ENCODE data around the gene MAGI2. TPM values are rescaled to one million over a fixed set of nuclear protein-coding genes. Genes with fewer than 3 reads are reported as not detected.

MAGI2 gene
- total RNA-seq, 1 experiment from 2014 or later: 0.22 TPM

DNA sequence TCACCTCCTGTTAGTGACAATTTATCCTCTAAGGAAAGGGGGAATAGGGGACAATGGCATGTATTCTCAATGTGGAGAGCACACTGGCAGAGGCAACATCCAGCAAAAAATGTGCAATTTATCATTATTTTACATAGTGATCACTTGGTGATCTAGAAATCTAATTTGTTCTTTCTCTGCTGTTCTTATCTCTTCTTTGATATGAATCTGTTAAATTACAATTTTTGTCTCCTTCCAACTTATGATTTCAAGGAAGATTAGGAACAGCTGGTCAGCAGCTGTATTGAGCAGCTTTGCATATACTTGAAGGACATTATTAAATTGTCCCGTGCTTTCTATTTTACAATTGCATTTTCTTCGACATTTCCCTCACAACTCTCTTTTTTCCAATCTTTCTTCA lies 213.1 kb downstream of the MAGI2 start:
- RAD21 ChIA-PET (ENCODE audit: low non-redundant PET in 1 of 2, low total read pairs in 2 of 2, uncharacterized antibody in 2 of 2, unreplicated experiment in 2 of 2): no interaction called here
- no peak for ATAC-seq
- Histone ChIP-seq H3K4me1 (ENCODE audit: control insufficient read depth in 1 of 2, insufficient read depth in 2 of 2, low read length in 2 of 2) (no peaks in the 10 kb centered on the region), H3K9me2 (ENCODE audit: insufficient read depth) (no peaks in the 10 kb centered on the region), H2AFZ (ENCODE audit: low read depth, low read length, poor library complexity, severe bottlenecking) (no peak overlapping the region), H3K9me3 (ENCODE audit: control insufficient read depth in 1 of 2, insufficient read depth in 1 of 2, low read depth in 1 of 2, low read length in 2 of 2) (no peaks in the 10 kb centered on the region), H3K4me2 (ENCODE audit: low read length) (no peak overlapping the region), H4K20me1 (ENCODE audit: insufficient read depth) (no peaks in the 10 kb centered on the region), H3K27me3 (ENCODE audit: insufficient read depth, low read length) (no peaks in the 10 kb centered on the region), H3K9ac (ENCODE audit: low read length) (no peak overlapping the region), H3K27ac (ENCODE audit: low read depth, low read length) (no peak overlapping the region), H3K4me3 (replicated peaks in 1 of 2; ENCODE audit: low read depth in 1 of 2, low read length in 2 of 2) (no peak overlapping the region), H3K79me2 (ENCODE audit: insufficient read depth, low read length) (no peaks in the 10 kb centered on the region), H3K36me3 (ENCODE audit: control insufficient read depth in 1 of 2, insufficient read depth in 2 of 2, low read length in 2 of 2) (no peaks in the 10 kb centered on the region)
- intact Hi-C loops (cut with micrococcal nuclease): no loop called here
- CTCF ChIA-PET: no interaction called here
- DNase-seq (ENCODE audit: low read depth, low spot score): no peak
- BruUV-seq (replicated peaks): no TSS peak
- POLR2A ChIA-PET: no interaction called here
- no peak for TF ChIP-seq ELF1 (IDR thresholded peaks at IDR 0.05; ENCODE audit: borderline replicate concordance, low read depth)
- TF ChIP-seq EZH2phosphoT487 (IDR thresholded peaks at IDR 0.05; ENCODE audit: borderline replicate concordance): no peak
- TF ChIP-seq, protein P1, sequence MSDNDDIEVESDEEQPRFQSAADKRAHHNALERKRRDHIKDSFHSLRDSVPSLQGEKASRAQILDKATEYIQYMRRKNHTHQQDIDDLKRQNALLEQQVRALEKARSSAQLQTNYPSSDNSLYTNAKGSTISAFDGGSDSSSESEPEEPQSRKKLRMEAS (IDR thresholded peaks at IDR 0.05): no peak
- TF ChIP-seq SIN3A (IDR thresholded peaks at IDR 0.05; ENCODE audit: low read depth): no peak
- TF ChIP-seq EZH2 (IDR thresholded peaks at IDR 0.05): no peak
- TF ChIP-seq, protein P2, sequence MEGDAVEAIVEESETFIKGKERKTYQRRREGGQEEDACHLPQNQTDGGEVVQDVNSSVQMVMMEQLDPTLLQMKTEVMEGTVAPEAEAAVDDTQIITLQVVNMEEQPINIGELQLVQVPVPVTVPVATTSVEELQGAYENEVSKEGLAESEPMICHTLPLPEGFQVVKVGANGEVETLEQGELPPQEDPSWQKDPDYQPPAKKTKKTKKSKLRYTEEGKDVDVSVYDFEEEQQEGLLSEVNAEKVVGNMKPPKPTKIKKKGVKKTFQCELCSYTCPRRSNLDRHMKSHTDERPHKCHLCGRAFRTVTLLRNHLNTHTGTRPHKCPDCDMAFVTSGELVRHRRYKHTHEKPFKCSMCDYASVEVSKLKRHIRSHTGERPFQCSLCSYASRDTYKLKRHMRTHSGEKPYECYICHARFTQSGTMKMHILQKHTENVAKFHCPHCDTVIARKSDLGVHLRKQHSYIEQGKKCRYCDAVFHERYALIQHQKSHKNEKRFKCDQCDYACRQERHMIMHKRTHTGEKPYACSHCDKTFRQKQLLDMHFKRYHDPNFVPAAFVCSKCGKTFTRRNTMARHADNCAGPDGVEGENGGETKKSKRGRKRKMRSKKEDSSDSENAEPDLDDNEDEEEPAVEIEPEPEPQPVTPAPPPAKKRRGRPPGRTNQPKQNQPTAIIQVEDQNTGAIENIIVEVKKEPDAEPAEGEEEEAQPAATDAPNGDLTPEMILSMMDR (IDR thresholded peaks at IDR 0.05 in 2 of 3, conservative IDR thresholded peaks at IDR 0.05 in 1 of 3; ENCODE audit: borderline replicate concordance in 1 of 3, insufficient read depth in 1 of 3, low read depth in 2 of 3, low read length in 2 of 3): no peak
- no peak for TF ChIP-seq YY1 (IDR thresholded peaks at IDR 0.05; ENCODE audit: extremely low read depth, insufficient replicate concordance, low read depth, low read length)
- TF ChIP-seq, protein P3, sequence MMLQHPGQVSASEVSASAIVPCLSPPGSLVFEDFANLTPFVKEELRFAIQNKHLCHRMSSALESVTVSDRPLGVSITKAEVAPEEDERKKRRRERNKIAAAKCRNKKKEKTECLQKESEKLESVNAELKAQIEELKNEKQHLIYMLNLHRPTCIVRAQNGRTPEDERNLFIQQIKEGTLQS (IDR thresholded peaks at IDR 0.05): no peak
- TF ChIP-seq CEBPB (IDR thresholded peaks at IDR 0.05; ENCODE audit: low read depth): no peak
- TF ChIP-seq EGR1 (IDR thresholded peaks at IDR 0.05; ENCODE audit: low read depth): no peak
- TF ChIP-seq, protein P4, sequence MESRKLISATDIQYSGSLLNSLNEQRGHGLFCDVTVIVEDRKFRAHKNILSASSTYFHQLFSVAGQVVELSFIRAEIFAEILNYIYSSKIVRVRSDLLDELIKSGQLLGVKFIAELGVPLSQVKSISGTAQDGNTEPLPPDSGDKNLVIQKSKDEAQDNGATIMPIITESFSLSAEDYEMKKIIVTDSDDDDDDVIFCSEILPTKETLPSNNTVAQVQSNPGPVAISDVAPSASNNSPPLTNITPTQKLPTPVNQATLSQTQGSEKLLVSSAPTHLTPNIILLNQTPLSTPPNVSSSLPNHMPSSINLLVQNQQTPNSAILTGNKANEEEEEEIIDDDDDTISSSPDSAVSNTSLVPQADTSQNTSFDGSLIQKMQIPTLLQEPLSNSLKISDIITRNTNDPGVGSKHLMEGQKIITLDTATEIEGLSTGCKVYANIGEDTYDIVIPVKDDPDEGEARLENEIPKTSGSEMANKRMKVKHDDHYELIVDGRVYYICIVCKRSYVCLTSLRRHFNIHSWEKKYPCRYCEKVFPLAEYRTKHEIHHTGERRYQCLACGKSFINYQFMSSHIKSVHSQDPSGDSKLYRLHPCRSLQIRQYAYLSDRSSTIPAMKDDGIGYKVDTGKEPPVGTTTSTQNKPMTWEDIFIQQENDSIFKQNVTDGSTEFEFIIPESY (IDR thresholded peaks at IDR 0.05; ENCODE audit: extremely low read depth, insufficient replicate concordance, low read length): no peak
- TF ChIP-seq RAD21 (IDR thresholded peaks at IDR 0.05; ENCODE audit: low read depth): no peak
- TF ChIP-seq JUND (IDR thresholded peaks at IDR 0.05): no peak
- TF ChIP-seq ZNF274 (IDR thresholded peaks at IDR 0.05; ENCODE audit: low read depth, low read length): no peak
- TF ChIP-seq ZFX (IDR thresholded peaks at IDR 0.05): no peak
